Choroid plexus epithelial cell (primary cell): ENCODE measurements around the gene COMMD3.
"Not testable (repeated sequence)": the region's sequence is repeated elsewhere in the genome, so short reads cannot be mapped to it uniquely, and the experiment has no call there.

Experiments used
- DNase-seq: peaks from one replicate; pipeline ENCODE4 v3.0.0-alpha.2; 2010; ENCODE audit warnings: low read depth
- H3K4me3 ChIP-seq: 2 replicates; pipeline ENCODE4 v1.5.1; 2011; ENCODE audit warnings: low read depth, mild to moderate bottlenecking, control low read depth, low read length, moderate library complexity
- TF ChIP-seq, protein P1 (sequence below): conservative IDR thresholded peaks from 2 replicates; pipeline ENCODE4 v1.5.1; 2011; ENCODE audit warnings: low read depth, mild to moderate bottlenecking, control low read depth, inconsistent platforms, low read length, moderate library complexity

The COMMD3 gene

DNA sequence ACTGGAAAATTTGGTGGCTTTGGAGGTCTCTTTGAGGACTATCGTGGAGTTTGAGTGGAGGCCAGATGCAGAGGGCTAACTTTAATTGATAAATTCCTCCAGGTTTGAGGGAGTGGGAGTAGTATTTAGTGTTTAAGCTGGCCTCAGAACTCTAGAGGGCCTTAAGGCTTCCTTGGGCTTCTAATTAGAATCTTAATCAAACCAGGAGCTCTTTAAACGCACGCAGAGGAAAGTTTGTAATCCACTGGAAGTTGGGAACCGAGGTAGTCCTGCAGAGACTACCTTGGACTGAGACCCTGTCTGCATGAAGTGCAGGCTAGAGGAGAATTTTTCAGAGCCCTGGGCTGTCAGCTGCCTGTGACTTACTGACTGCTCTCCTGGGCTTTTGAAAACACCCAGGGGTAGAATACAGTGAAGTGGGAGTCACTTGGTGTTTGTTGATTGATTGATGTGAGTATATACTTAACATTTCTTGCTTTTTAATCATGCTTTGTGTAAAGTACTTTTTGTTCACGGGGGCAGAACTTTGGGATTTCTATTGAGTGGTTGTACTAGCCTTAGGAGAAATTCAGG lies 35.0 kb downstream of the COMMD3 start:
- no peak for DNase-seq
- H3K4me3 ChIP-seq, result no peak overlapping the region
- TF ChIP-seq, protein P1, sequence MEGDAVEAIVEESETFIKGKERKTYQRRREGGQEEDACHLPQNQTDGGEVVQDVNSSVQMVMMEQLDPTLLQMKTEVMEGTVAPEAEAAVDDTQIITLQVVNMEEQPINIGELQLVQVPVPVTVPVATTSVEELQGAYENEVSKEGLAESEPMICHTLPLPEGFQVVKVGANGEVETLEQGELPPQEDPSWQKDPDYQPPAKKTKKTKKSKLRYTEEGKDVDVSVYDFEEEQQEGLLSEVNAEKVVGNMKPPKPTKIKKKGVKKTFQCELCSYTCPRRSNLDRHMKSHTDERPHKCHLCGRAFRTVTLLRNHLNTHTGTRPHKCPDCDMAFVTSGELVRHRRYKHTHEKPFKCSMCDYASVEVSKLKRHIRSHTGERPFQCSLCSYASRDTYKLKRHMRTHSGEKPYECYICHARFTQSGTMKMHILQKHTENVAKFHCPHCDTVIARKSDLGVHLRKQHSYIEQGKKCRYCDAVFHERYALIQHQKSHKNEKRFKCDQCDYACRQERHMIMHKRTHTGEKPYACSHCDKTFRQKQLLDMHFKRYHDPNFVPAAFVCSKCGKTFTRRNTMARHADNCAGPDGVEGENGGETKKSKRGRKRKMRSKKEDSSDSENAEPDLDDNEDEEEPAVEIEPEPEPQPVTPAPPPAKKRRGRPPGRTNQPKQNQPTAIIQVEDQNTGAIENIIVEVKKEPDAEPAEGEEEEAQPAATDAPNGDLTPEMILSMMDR, result no peak

DNA sequence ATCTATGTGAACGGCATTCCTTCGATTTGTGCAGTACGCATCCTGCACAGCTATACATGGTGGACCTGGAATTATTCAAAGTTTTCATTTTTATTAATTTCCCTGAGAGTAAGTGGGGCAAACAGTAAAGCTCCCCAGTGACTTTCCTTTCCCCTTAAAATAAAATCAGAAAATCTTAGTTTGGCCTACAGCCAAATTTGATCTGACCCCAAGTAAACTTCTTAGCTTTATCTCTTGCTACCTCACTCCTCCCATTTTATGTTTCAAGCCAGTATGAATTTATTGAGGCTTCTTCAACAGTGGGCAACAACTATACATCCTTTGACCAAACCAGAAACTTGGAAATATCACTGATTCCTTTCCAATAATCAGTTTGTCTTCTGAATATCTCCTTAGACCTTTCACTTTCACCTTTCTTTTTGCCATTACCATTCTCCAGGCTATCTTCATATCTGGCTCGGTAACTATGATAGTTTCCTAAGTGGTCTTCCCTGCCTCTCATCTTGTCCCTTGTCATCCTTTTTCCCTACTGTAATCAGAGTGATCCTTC lies 40.2 kb downstream of the COMMD3 start:
- H3K4me3 ChIP-seq, result no peak overlapping the region
- no peak for DNase-seq
- TF ChIP-seq, protein P1, result no peak

DNA sequence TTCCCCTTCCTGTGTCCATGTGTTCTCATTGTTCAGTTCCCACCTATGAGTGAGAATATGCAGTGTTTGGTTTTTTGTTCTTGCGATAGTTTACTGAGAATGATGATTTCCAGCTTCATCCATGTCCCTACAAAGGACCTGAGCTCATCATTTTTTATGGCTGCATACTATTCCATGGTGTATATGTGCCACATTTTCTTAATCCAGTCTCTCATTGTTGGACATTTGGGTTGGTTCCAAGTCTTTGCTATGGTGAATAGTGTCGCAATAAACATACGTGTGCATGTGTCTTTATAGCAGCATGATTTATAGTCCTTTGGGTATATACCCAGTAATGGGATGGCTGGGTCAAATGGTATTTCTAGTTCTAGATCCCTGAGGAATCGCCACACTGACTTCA lies 41.6 kb downstream of the COMMD3 start:
- not testable (repeated sequence) for H3K4me3 ChIP-seq, DNase-seq

DNA sequence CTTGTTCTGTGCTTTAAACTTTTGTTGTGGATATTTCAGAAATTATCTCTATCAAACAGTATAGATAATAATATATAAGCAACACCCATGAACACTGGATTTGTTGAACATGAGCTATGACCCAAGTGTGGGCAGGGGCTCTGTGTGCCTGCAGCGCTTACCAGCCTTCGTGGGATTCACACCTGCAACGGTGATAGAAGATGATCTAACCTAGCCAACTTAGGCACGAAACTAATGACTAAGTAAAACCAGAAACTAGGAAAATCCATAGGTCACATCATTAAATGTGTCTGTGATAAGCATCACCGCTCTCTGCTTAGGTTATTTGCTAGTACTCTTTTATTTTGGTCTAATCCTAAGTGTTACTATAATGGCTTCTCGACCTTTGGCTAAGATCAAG lies 47.1 kb downstream of the COMMD3 start:
- DNase-seq, result no peak
- TF ChIP-seq, protein P1, result no peak
- H3K4me3 ChIP-seq, result no peak overlapping the region

DNA sequence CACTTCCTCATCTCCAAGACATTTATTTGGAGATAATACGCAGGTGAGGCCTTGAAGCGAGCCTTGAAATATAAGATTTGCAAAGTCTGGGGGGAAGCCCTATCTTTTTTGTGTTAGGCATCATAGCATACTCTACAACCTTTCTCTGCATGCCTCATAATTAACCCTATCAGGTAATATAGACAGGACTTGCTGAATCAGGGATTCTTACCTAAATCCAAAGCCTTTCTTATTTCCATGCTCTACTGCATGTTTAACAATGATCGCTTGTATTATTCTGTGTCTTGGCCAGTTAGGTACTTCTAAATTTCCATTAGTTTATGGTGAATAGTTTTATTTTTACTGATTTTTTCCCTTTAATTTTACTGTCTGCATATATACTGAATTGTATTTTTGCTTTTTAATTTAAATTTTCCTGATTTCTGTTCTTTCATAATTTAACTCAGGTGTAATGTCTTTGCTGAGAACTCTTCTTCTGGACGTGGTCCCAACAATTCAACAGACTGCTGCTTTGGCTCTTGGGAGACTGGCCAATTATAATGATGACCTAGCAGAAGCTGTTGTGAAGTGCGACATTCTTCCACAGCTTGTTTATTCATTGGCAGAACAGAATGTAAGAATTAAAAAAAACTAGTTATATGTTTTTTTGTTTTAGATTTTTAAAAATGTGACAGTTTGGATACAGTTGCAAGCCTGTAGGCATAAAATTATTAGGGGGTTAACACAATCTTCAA lies 48.4 kb downstream of the COMMD3 start:
- DNase-seq, result no peak
- TF ChIP-seq, protein P1, result no peak
- no peak overlapping the region for H3K4me3 ChIP-seq

DNA sequence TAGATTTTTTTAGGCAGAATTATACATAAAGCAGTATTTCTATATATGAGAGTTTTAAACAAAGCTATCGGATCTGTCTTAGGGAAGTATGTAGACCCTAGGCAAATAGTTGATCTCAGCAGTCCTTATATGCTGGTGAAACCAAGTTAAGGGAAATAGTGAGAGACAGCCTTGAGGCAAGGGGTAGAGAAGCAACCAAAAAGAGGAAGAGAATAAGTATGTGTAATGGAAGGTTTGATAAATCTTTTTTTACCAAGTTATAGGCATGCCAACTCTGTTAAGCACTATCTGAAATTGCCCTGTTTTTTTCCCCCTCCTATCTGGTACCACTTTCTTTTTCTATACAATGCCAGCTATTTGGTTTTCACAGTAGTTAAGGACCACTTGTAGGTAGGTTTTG lies 49.0 kb downstream of the COMMD3 start:
- TF ChIP-seq, protein P1, result no peak
- DNase-seq, result no peak
- no peak overlapping the region for H3K4me3 ChIP-seq

DNA sequence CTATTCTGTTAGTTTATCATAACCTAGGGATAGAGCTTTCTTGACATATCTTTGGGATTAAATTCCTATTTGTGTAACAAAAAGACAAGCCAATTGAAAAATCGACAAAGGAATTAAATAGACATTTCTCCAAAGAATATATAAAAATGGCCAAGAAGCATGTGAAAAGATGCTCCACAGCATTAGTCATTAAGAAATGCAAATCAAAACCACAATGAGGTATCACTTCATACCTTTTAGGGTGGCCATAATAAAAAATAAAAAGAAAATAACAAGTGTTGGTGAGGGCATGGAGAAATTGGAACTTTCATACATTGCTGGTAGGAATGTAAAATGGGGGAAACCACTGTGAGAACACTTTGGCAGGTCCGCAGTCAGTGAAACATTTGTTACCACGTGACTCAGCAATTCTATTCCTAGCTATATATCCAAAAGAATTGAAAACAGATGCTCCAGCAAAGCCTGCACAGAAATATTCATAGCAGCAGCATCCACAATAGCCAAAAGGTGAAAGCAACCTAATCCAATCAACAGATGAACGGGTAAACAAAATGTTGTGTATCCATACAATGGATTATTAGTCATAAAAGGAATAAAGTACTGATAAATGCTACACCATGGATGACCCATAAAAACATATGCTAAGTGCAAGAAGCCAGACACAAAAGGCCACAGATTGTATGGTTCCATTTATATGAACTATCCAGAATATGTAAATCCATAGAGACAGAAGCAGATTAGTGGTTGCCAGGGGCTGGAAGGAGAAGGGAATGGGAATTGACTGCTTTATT lies 49.7 kb downstream of the COMMD3 start:
- DNase-seq, result no peak
- TF ChIP-seq, protein P1, result no peak
- H3K4me3 ChIP-seq, result no peak overlapping the region
